SK-N-SH (cell line): ENCODE results near the gene AUTS2. TPM values are rescaled to one million over a fixed set of nuclear protein-coding genes. Genes with fewer than 3 reads are reported as not detected.

Source experiments
- CTCF ChIA-PET: fragments of 300-600, 350-600 bp; formaldehyde crosslinking; extraction: SDS; loops from one replicate; lab custom pipeline; 2021; lab: Yijun Ruan, JAX
- POLR2A ChIA-PET: fragments of 350-600 bp; sonication (Branson Sonifier 250); formaldehyde crosslinking; extraction: SDS; loops from one replicate; lab custom pipeline; 2020; ENCODE audit warnings: antibody characterized with exemption, inconsistent platforms; lab: Yijun Ruan, JAX
- DNase-seq: peaks from one replicate; pipeline ENCODE4 v3.0.0; 2012
- H2AFZ ChIP-seq: fragments of 200-600 bp; sonication (generic); 2 replicates; pipeline ENCODE4 v1.8.1; 2016; ENCODE audit warnings: antibody characterized with exemption, mild to moderate bottlenecking, low read depth
- H3F3A ChIP-seq: fragments of 200-600 bp; sonication (generic); replicated peaks from 2 replicates; pipeline ENCODE3; 2016; ENCODE audit warnings: antibody characterized with exemption, mild to moderate bottlenecking; ENCODE audit not compliant: insufficient read depth
- H3K27ac ChIP-seq, 2 experiments: fragments of 200-500 bp in 1 of 2; fragments of 200-600 bp in 1 of 2; sonication (Bioruptor generic) in 1 of 2; sonication (generic), shearing (Covaris generic) in 1 of 2; 2 replicates each; pipeline versions ENCODE4 v1.5.1 to v1.6.1; 2014 to 2016; ENCODE audit warnings: low read depth in 2 of 2, inconsistent platforms in 1 of 2, low read length in 1 of 2, mild to moderate bottlenecking in 1 of 2, mixed read lengths in 1 of 2
- H3K27me3 ChIP-seq: fragments of 200-600 bp; sonication (generic), shearing (Covaris generic); 2 replicates; pipeline ENCODE4 v1.6.1; 2016; ENCODE audit warnings: mixed run types; ENCODE audit not compliant: insufficient read depth
- H3K36me3 ChIP-seq, 2 experiments: fragments of 200-500 bp in 1 of 2; fragments of 200-600 bp in 1 of 2; sonication (Bioruptor generic) in 1 of 2; sonication (generic) in 1 of 2; replicated peaks in 1 of 2; 2 replicates each; pipeline versions ENCODE3 to v1.5.1; 2014 to 2016; ENCODE audit warnings: low read length in 1 of 2, mild to moderate bottlenecking in 1 of 2; ENCODE audit not compliant: insufficient read depth in 2 of 2, control insufficient read depth in 1 of 2
- H3K4me1 ChIP-seq, 2 experiments: fragments of 200-500 bp in 1 of 2; fragments of 200-600 bp in 1 of 2; sonication (Bioruptor generic) in 1 of 2; sonication (generic), shearing (Covaris generic) in 1 of 2; 2 replicates each; pipeline versions ENCODE4 v1.5.1 to v1.6.1; 2014 to 2016; ENCODE audit warnings: low read depth in 1 of 2, low read length in 1 of 2, mixed run types in 1 of 2; ENCODE audit not compliant: insufficient read depth in 2 of 2, control insufficient read depth in 1 of 2
- H3K4me2 ChIP-seq: fragments of 200-600 bp; sonication (generic), shearing (Covaris generic); 2 replicates; pipeline ENCODE4 v1.6.1; 2017; ENCODE audit warnings: mixed run types
- H3K4me3 ChIP-seq, 2 experiments: fragments of 200-500 bp in 1 of 2; fragments of 200-600 bp in 1 of 2; sonication (Bioruptor generic) in 1 of 2; sonication (generic), shearing (Covaris generic) in 1 of 2; 2 replicates each; pipeline versions ENCODE4 v1.5.1 to v1.8.1; 2014 to 2016; ENCODE audit warnings: low read depth in 2 of 2, inconsistent platforms in 1 of 2, low read length in 1 of 2, mild to moderate bottlenecking in 1 of 2, mixed read lengths in 1 of 2, moderate library complexity in 1 of 2
- H3K79me2 ChIP-seq: fragments of 200-600 bp; sonication (generic); 2 replicates; pipeline ENCODE4 v1.8.1; 2017; ENCODE audit warnings: mild to moderate bottlenecking; ENCODE audit not compliant: insufficient read depth
- H3K9ac ChIP-seq: fragments of 200-600 bp; sonication (generic); 2 replicates; pipeline ENCODE4 v1.6.1; 2017; ENCODE audit warnings: mixed run types
- H3K9me2 ChIP-seq: fragments of 200-600 bp; sonication (generic); 2 replicates; pipeline ENCODE4 v1.6.1; 2017; ENCODE audit warnings: mixed run types
- H3K9me3 ChIP-seq: fragments of 200-600 bp; sonication (generic); 2 replicates; pipeline ENCODE4 v1.6.1; 2017; ENCODE audit warnings: mixed run types, mild to moderate bottlenecking, moderate library complexity
- H4K20me1 ChIP-seq: fragments of 200-600 bp; sonication (generic); 2 replicates; pipeline ENCODE4 v1.6.1; 2017; ENCODE audit warnings: mild to moderate bottlenecking, mixed run types; ENCODE audit not compliant: insufficient read depth
- CHD2 ChIP-seq: fragments of 150-350 bp; IDR thresholded peaks from 2 replicates; pipeline ENCODE4 v1.6.1; 2018; ENCODE audit warnings: low read length; ENCODE audit not compliant: partially characterized antibody
- ELF1 ChIP-seq: IDR thresholded peaks from 2 replicates; pipeline ENCODE4 v1.4.0; 2012
- FOSL2 ChIP-seq: IDR thresholded peaks from 2 replicates; pipeline ENCODE4 v1.4.0; 2012; ENCODE audit warnings: low read depth, mild to moderate bottlenecking, moderate library complexity, borderline replicate concordance
- FOXJ3 ChIP-seq: sonication (generic); formaldehyde crosslinking; IDR thresholded peaks from 2 replicates; pipeline ENCODE4 v1.5.1; 2020; ENCODE audit warnings: mild to moderate bottlenecking, missing genetic modification reagents
- GATA2 ChIP-seq: sonication (generic); formaldehyde crosslinking; IDR thresholded peaks from 2 replicates; pipeline ENCODE4 v1.5.0; 2020; ENCODE audit warnings: mild to moderate bottlenecking, missing genetic modification reagents
- MEF2A ChIP-seq: IDR thresholded peaks from 2 replicates; pipeline ENCODE4 v1.4.0; 2012; ENCODE audit warnings: low read depth, borderline replicate concordance
- NRF1 ChIP-seq: IDR thresholded peaks from 2 replicates; pipeline ENCODE4 v1.6.1; 2012; ENCODE audit warnings: low read depth, mild to moderate bottlenecking, low read length
- POLR2AphosphoS5 ChIP-seq: IDR thresholded peaks from 2 replicates; pipeline ENCODE4 v1.6.1; 2012; ENCODE audit warnings: low read depth, low read length
- RFX5 ChIP-seq: IDR thresholded peaks from 2 replicates; pipeline ENCODE4 v1.6.1; 2012; ENCODE audit warnings: mild to moderate bottlenecking, improper control_type of control experiment, low read length
- TEAD4 ChIP-seq: IDR thresholded peaks from 2 replicates; pipeline ENCODE4 v1.4.0; 2012; ENCODE audit warnings: mild to moderate bottlenecking, borderline replicate concordance; ENCODE audit not compliant: insufficient read depth
- YY1 ChIP-seq: IDR thresholded peaks from 2 replicates; pipeline ENCODE4 v1.4.0; 2012; ENCODE audit warnings: low read depth, mild to moderate bottlenecking
- WGBS: methylation state at CpG from one replicate; pipeline ENCODE4 v1.1.6; 2017; ENCODE audit warnings: low lambda C conversion rate; 5-methylcytosine and 5-hydroxymethylcytosine counted together
- polyA plus RNA-seq, 3 experiments: library from polyadenylated mRNA; depleted of rRNA; stranded (reverse); fragments of >200 nt; gene quantifications; 2 replicates each; pipeline ENCODE4 v1.2.3, GENCODE V29; 2012
- TF ChIP-seq, protein P1 (sequence below): IDR thresholded peaks from 2 replicates; pipeline ENCODE4 v1.4.0; 2012; ENCODE audit warnings: low read depth
- TF ChIP-seq, protein P2 (sequence below): IDR thresholded peaks from 2 replicates; pipeline ENCODE4 v1.6.1; 2012; ENCODE audit warnings: mild to moderate bottlenecking, low read depth, low read length, moderate library complexity
- TF ChIP-seq, protein P3 (sequence below): IDR thresholded peaks from 2 replicates; pipeline ENCODE4 v1.4.0; 2012; ENCODE audit warnings: low read depth, borderline replicate concordance

AUTS2 gene
- polyA plus RNA-seq, 1 of the 3 experiments (the other 2 are of a cell fraction) = 15.6 TPM

DNA sequence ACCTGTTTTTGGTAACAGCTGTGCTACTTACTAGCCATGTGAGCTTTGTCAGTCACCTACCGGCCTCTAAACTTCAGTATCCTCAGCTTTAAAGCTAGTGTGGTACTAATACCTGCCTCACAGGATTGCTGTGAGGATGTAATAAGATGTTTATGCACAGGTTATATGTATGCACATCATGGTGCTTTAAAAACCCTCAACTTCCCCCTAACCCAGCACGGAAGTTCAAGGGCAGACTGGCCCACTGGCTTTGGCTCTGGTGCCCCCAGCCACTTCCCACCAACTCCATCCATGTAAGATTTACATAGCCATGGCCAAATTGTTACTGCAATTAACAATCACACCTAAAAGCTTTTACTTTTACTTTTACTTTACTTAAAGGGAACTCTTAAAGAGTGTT is 857.6 kb downstream of the AUTS2 start:
- POLR2A ChIA-PET = no interaction called here
- no peaks in the 10 kb centered on the region for H3K27me3 ChIP-seq
- no peaks in the 10 kb centered on the region for H3K9me2 ChIP-seq
- no peaks in the 10 kb centered on the region for H4K20me1 ChIP-seq
- TF ChIP-seq TEAD4 = no peak
- TF ChIP-seq YY1 = no peak
- no peak for TF ChIP-seq FOXJ3 (CRISPR knock-in tag)
- TF ChIP-seq POLR2AphosphoS5 = no peak
- TF ChIP-seq MEF2A = no peak
- TF ChIP-seq, protein P1, sequence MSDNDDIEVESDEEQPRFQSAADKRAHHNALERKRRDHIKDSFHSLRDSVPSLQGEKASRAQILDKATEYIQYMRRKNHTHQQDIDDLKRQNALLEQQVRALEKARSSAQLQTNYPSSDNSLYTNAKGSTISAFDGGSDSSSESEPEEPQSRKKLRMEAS = no peak
- DNase-seq = no peak
- no peak overlapping the region; a peak in 1 of 4 replicates for H3K27ac ChIP-seq
- H2AFZ ChIP-seq = no peak overlapping the region
- no peak overlapping the region for H3K4me3 ChIP-seq
- H3K9ac ChIP-seq = no peak overlapping the region
- no peaks in the 10 kb centered on the region for H3K9me3 ChIP-seq
- no peaks in the 10 kb centered on the region for H3F3A ChIP-seq
- CTCF ChIA-PET = interaction anchor here (0.9 to 1.7 kb wide), 2 partner anchors 10 to 38 kb away, joined by 3 to 4 read pairs; no protein-coding TSS in a partner anchor
- H3K79me2 ChIP-seq = no peaks in the 10 kb centered on the region
- no peaks in the 10 kb centered on the region for H3K36me3 ChIP-seq
- H3K4me2 ChIP-seq = no peak overlapping the region
- 89% methylated on average over 2 of the region's 2 CpGs for whole genome bisulfite sequencing
- peaks cover 0 to 30% of the 10 kb centered on the region in 2 experiments; a peak in 2 of 4 replicates for H3K4me1 ChIP-seq

DNA sequence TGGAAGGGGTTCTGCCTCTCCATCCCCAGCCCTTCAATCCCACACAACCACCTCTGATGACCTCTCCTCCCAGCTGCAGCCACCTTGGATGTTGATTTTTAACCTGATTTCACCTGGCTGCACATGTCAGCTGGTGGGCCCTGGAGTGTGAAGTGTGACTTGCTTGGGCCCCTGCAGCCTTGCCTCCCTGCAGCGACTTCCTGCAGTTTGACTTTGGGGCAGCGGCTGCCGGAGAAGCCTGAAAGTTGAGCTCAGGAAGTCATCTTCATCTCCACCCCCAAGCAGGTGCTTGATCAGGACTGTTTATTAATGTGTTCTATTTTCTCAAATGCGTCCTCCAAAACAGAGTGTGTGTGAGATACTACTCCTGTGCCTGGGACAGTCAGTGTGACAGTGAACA is 858.4 kb downstream of the AUTS2 start:
- H3K9me3 ChIP-seq = no peaks in the 10 kb centered on the region
- peaks cover 0 to 30% of the 10 kb centered on the region in 2 experiments; a peak in 2 of 4 replicates for H3K4me1 ChIP-seq
- H3K27me3 ChIP-seq = no peaks in the 10 kb centered on the region
- H4K20me1 ChIP-seq = no peaks in the 10 kb centered on the region
- TF ChIP-seq CHD2 (no peak), GATA2 (CRISPR knock-in tag) (no peak), RFX5 (no peak), ELF1 (no peak), FOSL2 (no peak), POLR2AphosphoS5 (no peak), NRF1 (no peak), YY1 (no peak), MEF2A (no peak)
- TF ChIP-seq, protein P2, sequence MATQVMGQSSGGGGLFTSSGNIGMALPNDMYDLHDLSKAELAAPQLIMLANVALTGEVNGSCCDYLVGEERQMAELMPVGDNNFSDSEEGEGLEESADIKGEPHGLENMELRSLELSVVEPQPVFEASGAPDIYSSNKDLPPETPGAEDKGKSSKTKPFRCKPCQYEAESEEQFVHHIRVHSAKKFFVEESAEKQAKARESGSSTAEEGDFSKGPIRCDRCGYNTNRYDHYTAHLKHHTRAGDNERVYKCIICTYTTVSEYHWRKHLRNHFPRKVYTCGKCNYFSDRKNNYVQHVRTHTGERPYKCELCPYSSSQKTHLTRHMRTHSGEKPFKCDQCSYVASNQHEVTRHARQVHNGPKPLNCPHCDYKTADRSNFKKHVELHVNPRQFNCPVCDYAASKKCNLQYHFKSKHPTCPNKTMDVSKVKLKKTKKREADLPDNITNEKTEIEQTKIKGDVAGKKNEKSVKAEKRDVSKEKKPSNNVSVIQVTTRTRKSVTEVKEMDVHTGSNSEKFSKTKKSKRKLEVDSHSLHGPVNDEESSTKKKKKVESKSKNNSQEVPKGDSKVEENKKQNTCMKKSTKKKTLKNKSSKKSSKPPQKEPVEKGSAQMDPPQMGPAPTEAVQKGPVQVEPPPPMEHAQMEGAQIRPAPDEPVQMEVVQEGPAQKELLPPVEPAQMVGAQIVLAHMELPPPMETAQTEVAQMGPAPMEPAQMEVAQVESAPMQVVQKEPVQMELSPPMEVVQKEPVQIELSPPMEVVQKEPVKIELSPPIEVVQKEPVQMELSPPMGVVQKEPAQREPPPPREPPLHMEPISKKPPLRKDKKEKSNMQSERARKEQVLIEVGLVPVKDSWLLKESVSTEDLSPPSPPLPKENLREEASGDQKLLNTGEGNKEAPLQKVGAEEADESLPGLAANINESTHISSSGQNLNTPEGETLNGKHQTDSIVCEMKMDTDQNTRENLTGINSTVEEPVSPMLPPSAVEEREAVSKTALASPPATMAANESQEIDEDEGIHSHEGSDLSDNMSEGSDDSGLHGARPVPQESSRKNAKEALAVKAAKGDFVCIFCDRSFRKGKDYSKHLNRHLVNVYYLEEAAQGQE = no peak
- TF ChIP-seq, protein P3, sequence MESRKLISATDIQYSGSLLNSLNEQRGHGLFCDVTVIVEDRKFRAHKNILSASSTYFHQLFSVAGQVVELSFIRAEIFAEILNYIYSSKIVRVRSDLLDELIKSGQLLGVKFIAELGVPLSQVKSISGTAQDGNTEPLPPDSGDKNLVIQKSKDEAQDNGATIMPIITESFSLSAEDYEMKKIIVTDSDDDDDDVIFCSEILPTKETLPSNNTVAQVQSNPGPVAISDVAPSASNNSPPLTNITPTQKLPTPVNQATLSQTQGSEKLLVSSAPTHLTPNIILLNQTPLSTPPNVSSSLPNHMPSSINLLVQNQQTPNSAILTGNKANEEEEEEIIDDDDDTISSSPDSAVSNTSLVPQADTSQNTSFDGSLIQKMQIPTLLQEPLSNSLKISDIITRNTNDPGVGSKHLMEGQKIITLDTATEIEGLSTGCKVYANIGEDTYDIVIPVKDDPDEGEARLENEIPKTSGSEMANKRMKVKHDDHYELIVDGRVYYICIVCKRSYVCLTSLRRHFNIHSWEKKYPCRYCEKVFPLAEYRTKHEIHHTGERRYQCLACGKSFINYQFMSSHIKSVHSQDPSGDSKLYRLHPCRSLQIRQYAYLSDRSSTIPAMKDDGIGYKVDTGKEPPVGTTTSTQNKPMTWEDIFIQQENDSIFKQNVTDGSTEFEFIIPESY = no peak
- H3K27ac ChIP-seq = peak overlapping the region in 1 of 2 experiments; percentile 56; a peak in 1 of 4 replicates
- no peaks in the 10 kb centered on the region for H3F3A ChIP-seq
- DNase-seq = no peak
- H3K9ac ChIP-seq = no peak overlapping the region
- H3K9me2 ChIP-seq = no peaks in the 10 kb centered on the region
- no peak overlapping the region for H3K4me3 ChIP-seq
- POLR2A ChIA-PET = interaction anchor here (0.6 kb wide), 1 partner anchor 45 kb away, joined by 4 read pairs; no protein-coding TSS in a partner anchor
- H3K4me2 ChIP-seq = no peak overlapping the region
- CTCF ChIA-PET = no interaction called here
- H2AFZ ChIP-seq = no peak overlapping the region
- no peaks in the 10 kb centered on the region for H3K36me3 ChIP-seq
- H3K79me2 ChIP-seq = no peaks in the 10 kb centered on the region
- WGBS = 95% methylated on average over 4 of the region's 4 CpGs
